Measurements from ENCODE around the gene KRT86. TPM values are rescaled to one million over a fixed set of nuclear protein-coding genes. Genes with fewer than 3 reads are reported as not detected.

KRT86 gene
- total and polyA plus RNA-seq, 9 of the 15 experiments (the other 6 are each of a cell fraction or from before 2014, with no cell fraction given): not detected

GRCh38 chr12:52236386-52237050, 37.9 kb upstream of the KRT86 start:
- no peak for FAIRE-seq
- in situ Hi-C loops (cut with MboI): no loop called here
- Histone ChIP-seq H3K9ac (ENCODE audit: insufficient read depth in 1 of 2, low read depth in 2 of 2, low read length in 2 of 2) (no peak overlapping the region), H3K79me2 (ENCODE audit: control insufficient read depth, insufficient read depth, low read length) (no peaks in the 10 kb centered on the region), H3K9me1 (ENCODE audit: control insufficient read depth, insufficient read depth, low read length) (no peaks in the 10 kb centered on the region), H3K4me2 (ENCODE audit: insufficient read depth, low read length) (no peak overlapping the region), H3K9me3 (replicated peaks; ENCODE audit: control insufficient read depth, insufficient read depth, low read depth, low read length) (no peaks in the 10 kb centered on the region), H3K4me3 (no peak overlapping the region), H3K27me3 (ENCODE audit: control insufficient read depth in 2 of 2, insufficient read depth in 2 of 2, low read length in 2 of 2) (peaks cover 2 to 49% of the 10 kb centered on the region in 2 experiments; a peak in 4 of 5 replicates), H2AFZ (ENCODE audit: low read depth, low read length) (no peak overlapping the region), H3K4me1 (replicated peaks in 1 of 2; ENCODE audit: control insufficient read depth in 2 of 2, insufficient read depth in 2 of 2, low read length in 2 of 2) (no peaks in the 10 kb centered on the region), H3K36me3 (ENCODE audit: control insufficient read depth, insufficient read depth, low read length) (no peaks in the 10 kb centered on the region), H3K27ac (ENCODE audit: extremely low read depth, low read depth, low read length) (no peak overlapping the region), H4K20me1 (replicated peaks; ENCODE audit: control insufficient read depth, insufficient read depth, low read length) (peaks cover 14% of the 10 kb centered on the region)
- no peak for TF ChIP-seq FIP1L1 (IDR thresholded peaks at IDR 0.05; ENCODE audit: low read depth, low read length, poor library complexity, severe bottlenecking)
- no peak for TF ChIP-seq CBX5 (IDR thresholded peaks at IDR 0.05; ENCODE audit: borderline replicate concordance, low read depth)
- no peak for TF ChIP-seq NR1H2 (CRISPR knock-in tag; IDR thresholded peaks at IDR 0.05)
- no peak for TF ChIP-seq ATF7 (IDR thresholded peaks at IDR 0.05)
- no peak for TF ChIP-seq MTA3 (IDR thresholded peaks at IDR 0.05; ENCODE audit: borderline replicate concordance)
- no peak for TF ChIP-seq TARDBP (IDR thresholded peaks at IDR 0.05)
- no peak for TF ChIP-seq HNRNPLL (IDR thresholded peaks at IDR 0.05; ENCODE audit: low read depth, low read length, poor library complexity, severe bottlenecking)
- TF ChIP-seq, protein P1, sequence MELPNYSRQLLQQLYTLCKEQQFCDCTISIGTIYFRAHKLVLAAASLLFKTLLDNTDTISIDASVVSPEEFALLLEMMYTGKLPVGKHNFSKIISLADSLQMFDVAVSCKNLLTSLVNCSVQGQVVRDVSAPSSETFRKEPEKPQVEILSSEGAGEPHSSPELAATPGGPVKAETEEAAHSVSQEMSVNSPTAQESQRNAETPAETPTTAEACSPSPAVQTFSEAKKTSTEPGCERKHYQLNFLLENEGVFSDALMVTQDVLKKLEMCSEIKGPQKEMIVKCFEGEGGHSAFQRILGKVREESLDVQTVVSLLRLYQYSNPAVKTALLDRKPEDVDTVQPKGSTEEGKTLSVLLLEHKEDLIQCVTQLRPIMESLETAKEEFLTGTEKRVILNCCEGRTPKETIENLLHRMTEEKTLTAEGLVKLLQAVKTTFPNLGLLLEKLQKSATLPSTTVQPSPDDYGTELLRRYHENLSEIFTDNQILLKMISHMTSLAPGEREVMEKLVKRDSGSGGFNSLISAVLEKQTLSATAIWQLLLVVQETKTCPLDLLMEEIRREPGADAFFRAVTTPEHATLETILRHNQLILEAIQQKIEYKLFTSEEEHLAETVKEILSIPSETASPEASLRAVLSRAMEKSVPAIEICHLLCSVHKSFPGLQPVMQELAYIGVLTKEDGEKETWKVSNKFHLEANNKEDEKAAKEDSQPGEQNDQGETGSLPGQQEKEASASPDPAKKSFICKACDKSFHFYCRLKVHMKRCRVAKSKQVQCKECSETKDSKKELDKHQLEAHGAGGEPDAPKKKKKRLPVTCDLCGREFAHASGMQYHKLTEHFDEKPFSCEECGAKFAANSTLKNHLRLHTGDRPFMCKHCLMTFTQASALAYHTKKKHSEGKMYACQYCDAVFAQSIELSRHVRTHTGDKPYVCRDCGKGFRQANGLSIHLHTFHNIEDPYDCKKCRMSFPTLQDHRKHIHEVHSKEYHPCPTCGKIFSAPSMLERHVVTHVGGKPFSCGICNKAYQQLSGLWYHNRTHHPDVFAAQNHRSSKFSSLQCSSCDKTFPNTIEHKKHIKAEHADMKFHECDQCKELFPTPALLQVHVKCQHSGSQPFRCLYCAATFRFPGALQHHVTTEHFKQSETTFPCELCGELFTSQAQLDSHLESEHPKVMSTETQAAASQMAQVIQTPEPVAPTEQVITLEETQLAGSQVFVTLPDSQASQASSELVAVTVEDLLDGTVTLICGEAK (IDR thresholded peaks at IDR 0.05): no peak
- TF ChIP-seq, protein P1 (CRISPR knock-in tag; IDR thresholded peaks at IDR 0.05): no peak
- no peak for TF ChIP-seq TRIM24 (IDR thresholded peaks at IDR 0.05)
- no peak for TF ChIP-seq POU5F1 (IDR thresholded peaks at IDR 0.05; ENCODE audit: borderline replicate concordance, low read depth, low read length, partially characterized antibody)
- TF ChIP-seq SOX6 (IDR thresholded peaks at IDR 0.05): no peak
- no peak for TF ChIP-seq HOXB6 (CRISPR knock-in tag; IDR thresholded peaks at IDR 0.05; ENCODE audit: borderline replicate concordance)
- TF ChIP-seq ESRRA (IDR thresholded peaks at IDR 0.05; ENCODE audit: borderline replicate concordance, low read depth): no peak
- TF ChIP-seq IRF1 (CRISPR knock-in tag; IDR thresholded peaks at IDR 0.05; ENCODE audit: borderline replicate concordance): no peak
- POLR2A ChIA-PET: no interaction called here
- ATAC-seq: no peak
- no peak for DNase-seq (ENCODE audit: extremely low read depth in 1 of 4, low spot score in 3 of 4)
- WGBS (ENCODE audit: insufficient coverage, low coverage, missing lambda C conversion rate): 0% methylated on average over 3 of the region's 3 CpGs
- no TSS peak for BruUV-seq (replicated peaks)
- CTCF ChIA-PET (ENCODE audit: low intra/inter-chr PET ratio): no interaction called here
- intact Hi-C loops (cut with micrococcal nuclease): no loop called here
